GM12878 (cell line): ENCODE data around the gene SAP30L.

Source experiments
- BCL3 ChIP-seq: IDR thresholded peaks from 2 replicates; pipeline ENCODE4 v1.6.1; 2011; ENCODE audit warnings: borderline replicate concordance, low read depth, mild to moderate bottlenecking, moderate library complexity, low read length; ENCODE audit not compliant: insufficient read depth, poor library complexity, severe bottlenecking
- E4F1 ChIP-seq: fragments of 450-650 bp; IDR thresholded peaks from 2 replicates; pipeline ENCODE4 v1.6.1; 2018; ENCODE audit warnings: borderline replicate concordance, mild to moderate bottlenecking; ENCODE audit not compliant: partially characterized antibody
- EZH2 ChIP-seq: IDR thresholded peaks from 2 replicates; pipeline ENCODE4 v1.6.1; 2012; ENCODE audit warnings: low read depth, mild to moderate bottlenecking, control low read depth, inconsistent platforms, low read length, borderline replicate concordance; ENCODE audit not compliant: control insufficient read depth
- GATAD2B ChIP-seq: fragments of 450-650 bp; conservative IDR thresholded peaks from 2 replicates; pipeline ENCODE4 v1.6.1; 2017; ENCODE audit warnings: low read depth, mild to moderate bottlenecking, moderate library complexity
- POLR2A ChIP-seq: IDR thresholded peaks from 2 replicates; pipeline ENCODE4 v1.6.1; 2011; ENCODE audit warnings: low read depth, mild to moderate bottlenecking, low read length
- RAD21 ChIP-seq: IDR thresholded peaks from 2 replicates; pipeline ENCODE4 v1.6.1; 2011; ENCODE audit warnings: mild to moderate bottlenecking, low read depth, low read length, moderate library complexity; ENCODE audit not compliant: insufficient read depth
- SIN3A ChIP-seq: IDR thresholded peaks from 2 replicates; pipeline ENCODE4 v1.6.1; 2012; ENCODE audit warnings: low read depth, low read length, improper control_type of control experiment
- TAF1 ChIP-seq: IDR thresholded peaks from 2 replicates; pipeline ENCODE4 v1.6.1; 2011; ENCODE audit warnings: mild to moderate bottlenecking, low read depth, low read length, borderline replicate concordance
- ZBTB11 ChIP-seq: fragments of 450-650 bp; formaldehyde crosslinking; IDR thresholded peaks from 2 replicates; pipeline ENCODE4 v1.5.0; 2022; ENCODE audit warnings: mild to moderate bottlenecking, missing genetic modification characterization
- ZNF207 ChIP-seq: fragments of 450-650 bp; IDR thresholded peaks from 2 replicates; pipeline ENCODE4 v1.6.1; 2014; ENCODE audit warnings: antibody characterized with exemption, mild to moderate bottlenecking, borderline replicate concordance
- ZZZ3 ChIP-seq: IDR thresholded peaks from 2 replicates; pipeline ENCODE4 v1.6.1; 2011; ENCODE audit warnings: low read depth; ENCODE audit not compliant: control insufficient read depth, insufficient read length
- TF ChIP-seq, protein P1 (sequence below): IDR thresholded peaks from 2 replicates; pipeline ENCODE4 v1.6.1; 2012; ENCODE audit warnings: low read depth, low read length, improper control_type of control experiment
- TF ChIP-seq, protein P2 (sequence below), 3 experiments: IDR thresholded peaks in 2 of 3; conservative IDR thresholded peaks in 1 of 3; 2 replicates each; pipeline ENCODE4 v1.5.1; 2011; ENCODE audit warnings: low read depth in 3 of 3, low read length in 3 of 3, mild to moderate bottlenecking in 3 of 3, control low read depth in 2 of 3, moderate library complexity in 2 of 3, inconsistent platforms in 1 of 3, mixed read lengths in 1 of 3; ENCODE audit not compliant: control insufficient read depth in 2 of 3, insufficient read depth in 1 of 3; ENCODE audit errors: extremely low read depth in 1 of 3
- TF ChIP-seq, protein P3 (sequence below): IDR thresholded peaks from 2 replicates; pipeline ENCODE4 v1.6.1; 2012; ENCODE audit warnings: mild to moderate bottlenecking, low read depth, low read length

DNA sequence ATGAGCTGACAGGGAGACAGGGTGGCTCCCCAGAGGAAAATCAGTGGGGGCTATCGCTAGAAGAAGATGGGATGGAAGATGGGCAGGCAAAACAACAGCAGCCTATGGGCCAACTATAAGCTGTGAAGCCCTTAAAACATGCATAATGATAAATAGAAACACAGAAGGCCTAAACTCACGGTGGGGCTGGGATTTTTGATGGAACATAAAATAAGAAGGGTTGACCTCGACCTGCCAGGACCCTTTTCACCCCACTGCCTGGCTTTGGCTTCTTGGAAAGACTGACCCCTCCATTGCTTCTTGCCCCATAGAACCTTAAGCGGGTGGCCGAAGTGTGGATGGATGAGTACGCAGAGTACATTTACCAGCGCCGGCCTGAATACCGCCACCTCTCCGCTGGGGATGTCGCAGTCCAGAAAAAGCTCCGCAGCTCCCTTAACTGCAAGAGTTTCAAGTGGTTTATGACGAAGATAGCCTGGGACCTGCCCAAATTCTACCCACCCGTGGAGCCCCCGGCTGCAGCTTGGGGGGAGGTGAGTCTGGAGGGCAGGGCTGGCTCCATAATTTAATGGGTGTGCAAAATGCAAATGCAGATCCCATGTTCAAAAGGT, 36.5 kb upstream of the SAP30L start:
- TF ChIP-seq TAF1 (no peak), BCL3 (no peak), POLR2A (no peak), ZBTB11 (CRISPR knock-in tag) (no peak), ZZZ3 (no peak), ZNF207 (no peak), EZH2 (no peak), RAD21 (no peak), GATAD2B (no peak), E4F1 (no peak), SIN3A (no peak)
- TF ChIP-seq, protein P1, sequence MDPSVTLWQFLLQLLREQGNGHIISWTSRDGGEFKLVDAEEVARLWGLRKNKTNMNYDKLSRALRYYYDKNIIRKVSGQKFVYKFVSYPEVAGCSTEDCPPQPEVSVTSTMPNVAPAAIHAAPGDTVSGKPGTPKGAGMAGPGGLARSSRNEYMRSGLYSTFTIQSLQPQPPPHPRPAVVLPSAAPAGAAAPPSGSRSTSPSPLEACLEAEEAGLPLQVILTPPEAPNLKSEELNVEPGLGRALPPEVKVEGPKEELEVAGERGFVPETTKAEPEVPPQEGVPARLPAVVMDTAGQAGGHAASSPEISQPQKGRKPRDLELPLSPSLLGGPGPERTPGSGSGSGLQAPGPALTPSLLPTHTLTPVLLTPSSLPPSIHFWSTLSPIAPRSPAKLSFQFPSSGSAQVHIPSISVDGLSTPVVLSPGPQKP: no peak
- TF ChIP-seq, protein P2, sequence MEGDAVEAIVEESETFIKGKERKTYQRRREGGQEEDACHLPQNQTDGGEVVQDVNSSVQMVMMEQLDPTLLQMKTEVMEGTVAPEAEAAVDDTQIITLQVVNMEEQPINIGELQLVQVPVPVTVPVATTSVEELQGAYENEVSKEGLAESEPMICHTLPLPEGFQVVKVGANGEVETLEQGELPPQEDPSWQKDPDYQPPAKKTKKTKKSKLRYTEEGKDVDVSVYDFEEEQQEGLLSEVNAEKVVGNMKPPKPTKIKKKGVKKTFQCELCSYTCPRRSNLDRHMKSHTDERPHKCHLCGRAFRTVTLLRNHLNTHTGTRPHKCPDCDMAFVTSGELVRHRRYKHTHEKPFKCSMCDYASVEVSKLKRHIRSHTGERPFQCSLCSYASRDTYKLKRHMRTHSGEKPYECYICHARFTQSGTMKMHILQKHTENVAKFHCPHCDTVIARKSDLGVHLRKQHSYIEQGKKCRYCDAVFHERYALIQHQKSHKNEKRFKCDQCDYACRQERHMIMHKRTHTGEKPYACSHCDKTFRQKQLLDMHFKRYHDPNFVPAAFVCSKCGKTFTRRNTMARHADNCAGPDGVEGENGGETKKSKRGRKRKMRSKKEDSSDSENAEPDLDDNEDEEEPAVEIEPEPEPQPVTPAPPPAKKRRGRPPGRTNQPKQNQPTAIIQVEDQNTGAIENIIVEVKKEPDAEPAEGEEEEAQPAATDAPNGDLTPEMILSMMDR (IDR thresholded peaks at IDR 0.05 in 2 of 3, conservative IDR thresholded peaks at IDR 0.05 in 1 of 3; ENCODE audit: control insufficient read depth in 2 of 3, extremely low read depth in 1 of 3, insufficient read depth in 1 of 3, low read depth in 3 of 3, low read length in 3 of 3): no peak
- TF ChIP-seq, protein P3, sequence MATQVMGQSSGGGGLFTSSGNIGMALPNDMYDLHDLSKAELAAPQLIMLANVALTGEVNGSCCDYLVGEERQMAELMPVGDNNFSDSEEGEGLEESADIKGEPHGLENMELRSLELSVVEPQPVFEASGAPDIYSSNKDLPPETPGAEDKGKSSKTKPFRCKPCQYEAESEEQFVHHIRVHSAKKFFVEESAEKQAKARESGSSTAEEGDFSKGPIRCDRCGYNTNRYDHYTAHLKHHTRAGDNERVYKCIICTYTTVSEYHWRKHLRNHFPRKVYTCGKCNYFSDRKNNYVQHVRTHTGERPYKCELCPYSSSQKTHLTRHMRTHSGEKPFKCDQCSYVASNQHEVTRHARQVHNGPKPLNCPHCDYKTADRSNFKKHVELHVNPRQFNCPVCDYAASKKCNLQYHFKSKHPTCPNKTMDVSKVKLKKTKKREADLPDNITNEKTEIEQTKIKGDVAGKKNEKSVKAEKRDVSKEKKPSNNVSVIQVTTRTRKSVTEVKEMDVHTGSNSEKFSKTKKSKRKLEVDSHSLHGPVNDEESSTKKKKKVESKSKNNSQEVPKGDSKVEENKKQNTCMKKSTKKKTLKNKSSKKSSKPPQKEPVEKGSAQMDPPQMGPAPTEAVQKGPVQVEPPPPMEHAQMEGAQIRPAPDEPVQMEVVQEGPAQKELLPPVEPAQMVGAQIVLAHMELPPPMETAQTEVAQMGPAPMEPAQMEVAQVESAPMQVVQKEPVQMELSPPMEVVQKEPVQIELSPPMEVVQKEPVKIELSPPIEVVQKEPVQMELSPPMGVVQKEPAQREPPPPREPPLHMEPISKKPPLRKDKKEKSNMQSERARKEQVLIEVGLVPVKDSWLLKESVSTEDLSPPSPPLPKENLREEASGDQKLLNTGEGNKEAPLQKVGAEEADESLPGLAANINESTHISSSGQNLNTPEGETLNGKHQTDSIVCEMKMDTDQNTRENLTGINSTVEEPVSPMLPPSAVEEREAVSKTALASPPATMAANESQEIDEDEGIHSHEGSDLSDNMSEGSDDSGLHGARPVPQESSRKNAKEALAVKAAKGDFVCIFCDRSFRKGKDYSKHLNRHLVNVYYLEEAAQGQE: no peak
